Central memory CD8-positive, alpha-beta T cell (primary cell): ENCODE measurements around the gene RAB3C.
A peak's percentile ranks its signal among the peaks of the same experiment; 100 is the strongest.
"Not testable (repeated sequence)": the region's sequence is repeated elsewhere in the genome, so short reads cannot be mapped to it uniquely, and the experiment has no call there.

Source experiments
- ATAC-seq: fragments of 150-1000 bp; cut with Tn5 transposase; replicated peaks from 2 replicates; pipeline ENCODE4 v1.10.0; 2022; ENCODE audit warnings: mild to moderate bottlenecking, moderate FRiP score, moderate number of reproducible peaks; ENCODE audit not compliant: poor library complexity, severe bottlenecking; ENCODE audit errors: extremely low read depth
- DNase-seq, 2 donors: peaks; one replicate each; pipeline ENCODE4 v3.0.0; 2021; ENCODE audit warnings: low spot score in 2 of 2
- H3K27ac Mint-ChIP-seq: one replicate; pipeline ENCODE4 v1.8.0; 2022; ENCODE audit warnings: low read depth, mild to moderate bottlenecking, moderate library complexity, mixed read lengths
- H3K27me3 Mint-ChIP-seq: one replicate; pipeline ENCODE4 v1.8.0; 2022; ENCODE audit warnings: mixed read lengths
- H3K36me3 Mint-ChIP-seq: one replicate; pipeline ENCODE4 v1.8.0; 2022; ENCODE audit warnings: mild to moderate bottlenecking, moderate library complexity, mixed read lengths; ENCODE audit not compliant: insufficient read depth
- H3K4me1 Mint-ChIP-seq: one replicate; pipeline ENCODE4 v1.8.0; 2022; ENCODE audit warnings: mixed read lengths
- H3K4me3 Mint-ChIP-seq: one replicate; pipeline ENCODE4 v1.8.0; 2022; ENCODE audit warnings: mild to moderate bottlenecking, moderate library complexity, mixed read lengths
- H3K9me3 Mint-ChIP-seq: one replicate; pipeline ENCODE4 v1.8.0; 2022; ENCODE audit warnings: mixed read lengths

Gene RAB3C, protein sequence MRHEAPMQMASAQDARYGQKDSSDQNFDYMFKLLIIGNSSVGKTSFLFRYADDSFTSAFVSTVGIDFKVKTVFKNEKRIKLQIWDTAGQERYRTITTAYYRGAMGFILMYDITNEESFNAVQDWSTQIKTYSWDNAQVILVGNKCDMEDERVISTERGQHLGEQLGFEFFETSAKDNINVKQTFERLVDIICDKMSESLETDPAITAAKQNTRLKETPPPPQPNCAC

DNA sequence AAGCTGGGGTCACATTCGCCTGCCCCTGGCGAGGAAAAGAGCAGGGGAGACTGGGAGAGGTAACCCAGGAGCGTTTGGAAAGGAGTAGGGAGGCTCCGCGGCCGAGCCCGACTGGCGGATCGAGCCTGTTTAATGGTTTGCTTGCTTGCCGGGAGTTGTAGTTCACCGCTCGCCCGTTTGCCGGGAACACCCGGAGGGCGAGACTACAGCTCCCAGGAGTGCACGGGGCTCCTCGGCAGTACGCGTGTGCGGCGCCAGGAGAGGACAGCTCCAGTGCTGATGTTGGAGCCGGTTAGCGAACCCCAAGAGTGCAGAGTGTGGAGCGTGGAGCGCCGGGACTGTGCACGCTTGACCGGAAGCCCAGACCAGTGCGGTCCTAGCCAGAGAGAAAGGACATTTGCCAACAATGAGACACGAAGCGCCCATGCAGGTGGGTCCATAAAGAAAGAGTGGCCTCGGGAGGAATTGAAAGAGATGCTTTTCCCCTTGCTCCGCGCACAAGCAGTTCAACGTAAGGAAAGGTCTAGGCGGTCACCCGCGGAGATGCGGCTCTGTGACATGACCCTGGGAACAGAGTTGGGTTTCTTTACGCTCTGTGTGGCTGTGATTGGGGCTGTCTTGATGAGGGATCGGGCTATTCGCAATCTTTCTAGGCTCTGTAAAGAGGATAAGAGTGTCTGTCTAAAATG lies at the start of gene RAB3C:
RAB3C (plus strand) TSS at position 273 of the 689 bp plus-strand sequence; CDS start at position 407, 134 bp downstream.
- DNase-seq (no peak), ATAC-seq (peak; percentile 72)
- Mint-ChIP-seq H3K27ac (no peak within 1 kb of the TSS), H3K9me3 (no peaks in the 10 kb centered on the region), H3K27me3 (peaks cover 31% of the 10 kb centered on the region), H3K36me3 (no peaks in the 10 kb centered on the region), H3K4me3 (peak within 1 kb of the TSS; percentile 55), H3K4me1 (peaks cover 7% of the 10 kb centered on the region)

DNA sequence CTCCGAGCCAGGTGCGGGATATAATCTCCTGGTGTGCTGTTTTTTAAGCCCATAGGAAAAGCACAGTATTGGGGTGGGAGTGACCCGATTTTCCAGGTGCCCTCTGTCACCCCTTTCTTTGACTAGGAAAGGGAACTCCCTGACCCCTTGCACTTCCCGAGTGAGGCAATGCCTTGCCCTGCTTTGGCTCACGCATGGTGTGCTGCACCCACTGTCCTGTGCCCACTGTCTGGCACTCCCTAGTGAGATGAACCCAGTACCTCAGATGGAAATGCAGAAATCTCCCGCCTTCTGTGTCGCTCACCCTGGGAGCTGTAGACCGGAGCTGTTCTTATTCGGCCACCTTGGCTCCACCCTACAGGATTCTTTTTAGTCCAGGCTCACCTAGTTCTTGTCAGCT lies 40.9 kb upstream of the RAB3C start:
- ATAC-seq, H3K4me1 Mint-ChIP-seq, H3K4me3 Mint-ChIP-seq, H3K36me3 Mint-ChIP-seq, H3K27me3 Mint-ChIP-seq, H3K9me3 Mint-ChIP-seq, H3K27ac Mint-ChIP-seq, DNase-seq: not testable (repeated sequence)

DNA sequence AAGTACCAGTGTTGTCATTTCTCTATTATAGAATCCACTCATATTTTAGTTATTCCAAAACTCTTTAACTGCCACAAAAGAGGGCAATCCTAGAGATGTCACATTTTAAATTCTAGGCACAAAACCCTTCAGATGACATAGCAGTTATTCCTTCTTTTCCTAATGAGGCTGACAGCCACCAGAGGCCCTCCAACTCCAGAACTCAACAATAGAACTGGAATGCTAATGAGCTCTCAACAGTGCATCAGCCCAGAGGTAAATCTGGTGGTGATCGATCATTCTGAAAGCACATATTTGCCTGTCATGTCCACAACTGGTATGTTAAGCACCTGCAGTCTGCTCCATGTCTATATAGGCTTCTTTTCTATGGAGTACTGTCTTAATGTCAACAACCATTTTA lies 40.2 kb upstream of the RAB3C start:
- DNase-seq (no peak), ATAC-seq (no peak)
- Mint-ChIP-seq H3K27me3 (no peaks in the 10 kb centered on the region), H3K36me3 (no peaks in the 10 kb centered on the region), H3K4me3 (no peak overlapping the region), H3K27ac (no peak overlapping the region), H3K9me3 (peaks cover 8% of the 10 kb centered on the region), H3K4me1 (no peaks in the 10 kb centered on the region)

DNA sequence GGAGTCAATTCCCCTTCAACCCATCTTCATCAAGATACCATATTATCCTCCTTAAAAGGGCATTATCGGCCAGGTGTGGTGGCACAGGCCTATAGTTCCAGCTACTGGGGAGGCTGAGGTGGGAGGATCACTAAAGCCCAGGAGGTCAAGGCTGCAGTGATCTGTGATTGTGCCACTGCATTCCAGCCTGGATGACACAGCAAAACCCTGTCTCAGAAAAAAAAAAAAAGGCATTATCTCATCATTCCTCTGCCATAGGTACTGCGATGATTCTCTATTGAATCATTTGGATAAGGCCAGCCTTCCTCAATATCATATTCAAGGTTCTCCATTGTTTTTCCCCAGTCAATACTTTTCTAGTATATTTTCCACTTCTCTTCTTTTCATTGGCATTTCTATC lies 39.2 kb upstream of the RAB3C start:
- H3K4me1 Mint-ChIP-seq, result no peaks in the 10 kb centered on the region
- H3K27ac Mint-ChIP-seq, result no peak overlapping the region
- H3K4me3 Mint-ChIP-seq, result no peak overlapping the region
- no peaks in the 10 kb centered on the region for H3K36me3 Mint-ChIP-seq
- peaks cover 10% of the 10 kb centered on the region for H3K9me3 Mint-ChIP-seq
- no peak for DNase-seq
- no peak for ATAC-seq
- no peaks in the 10 kb centered on the region for H3K27me3 Mint-ChIP-seq

DNA sequence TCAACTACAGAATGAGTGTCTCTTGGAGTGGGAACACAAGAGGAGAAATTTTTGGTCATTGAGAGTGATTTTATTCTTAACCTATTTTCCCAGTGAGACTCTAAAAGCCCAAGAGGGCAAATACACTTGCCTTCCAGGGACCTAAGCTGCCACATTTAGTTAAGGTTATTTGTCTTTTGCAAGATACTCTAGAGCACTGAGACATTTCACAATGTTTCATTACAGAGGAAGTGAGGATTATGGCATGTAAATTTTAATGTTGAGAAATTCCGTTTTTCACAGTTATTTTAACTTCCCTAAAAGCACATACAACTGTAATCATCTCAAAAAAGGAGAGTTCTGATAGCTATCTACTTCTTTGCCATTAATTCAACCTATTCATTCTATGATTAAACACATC lies 38.7 kb upstream of the RAB3C start:
- Mint-ChIP-seq H3K4me1 (no peaks in the 10 kb centered on the region), H3K27me3 (no peaks in the 10 kb centered on the region), H3K9me3 (peaks cover 8% of the 10 kb centered on the region), H3K4me3 (no peak overlapping the region), H3K36me3 (peaks cover 1% of the 10 kb centered on the region), H3K27ac (no peak overlapping the region)
- DNase-seq (no peak), ATAC-seq (no peak)

DNA sequence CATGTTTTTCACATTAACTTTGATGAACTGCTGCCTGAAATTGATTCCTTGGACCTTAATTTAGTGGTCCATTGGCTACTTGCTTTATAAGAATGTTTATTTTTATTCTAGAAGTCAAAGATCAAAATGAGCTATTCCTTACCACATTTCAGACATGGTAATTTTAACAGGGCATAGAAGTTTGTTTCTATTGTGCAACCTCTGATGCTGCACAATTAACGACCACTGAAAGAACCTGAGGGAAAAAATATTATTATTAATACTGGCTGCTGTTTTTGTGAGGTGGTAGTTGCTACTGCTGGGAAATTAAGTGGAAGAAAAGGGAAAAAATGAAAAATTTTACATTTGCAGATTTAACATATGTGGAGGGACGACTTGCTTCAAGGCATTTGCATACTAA lies 37.9 kb upstream of the RAB3C start:
- H3K27ac Mint-ChIP-seq, result no peak overlapping the region
- DNase-seq, result no peak
- peaks cover 1% of the 10 kb centered on the region for H3K36me3 Mint-ChIP-seq
- no peak overlapping the region for H3K4me3 Mint-ChIP-seq
- peaks cover 6% of the 10 kb centered on the region for H3K9me3 Mint-ChIP-seq
- no peaks in the 10 kb centered on the region for H3K27me3 Mint-ChIP-seq
- ATAC-seq, result no peak
- H3K4me1 Mint-ChIP-seq, result no peaks in the 10 kb centered on the region

DNA sequence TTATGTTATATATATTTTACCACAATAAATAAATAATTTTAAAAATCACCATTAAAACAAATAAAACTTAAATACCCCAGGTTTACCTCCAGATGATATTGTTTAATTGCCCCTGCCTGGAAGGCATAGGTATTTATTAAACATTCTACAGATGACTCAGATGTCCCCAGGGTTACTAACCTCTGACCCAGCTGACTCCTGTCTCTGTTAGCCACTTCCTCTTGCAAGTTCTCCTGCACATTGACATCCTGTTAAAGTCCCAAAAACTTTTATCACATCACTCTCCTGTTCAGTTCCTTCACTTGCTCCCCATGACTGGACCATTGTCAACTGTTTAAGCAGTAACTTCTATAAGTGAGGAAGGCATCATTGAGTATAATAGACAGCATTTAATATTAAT lies 37.0 kb upstream of the RAB3C start:
- H3K4me3 Mint-ChIP-seq, result no peak overlapping the region
- ATAC-seq (no peak), DNase-seq (no peak)
- H3K4me1 Mint-ChIP-seq, result no peaks in the 10 kb centered on the region
- no peak overlapping the region for H3K27ac Mint-ChIP-seq
- H3K36me3 Mint-ChIP-seq, result peaks cover 1% of the 10 kb centered on the region
- H3K27me3 Mint-ChIP-seq, result no peaks in the 10 kb centered on the region
- peaks cover 6% of the 10 kb centered on the region for H3K9me3 Mint-ChIP-seq

DNA sequence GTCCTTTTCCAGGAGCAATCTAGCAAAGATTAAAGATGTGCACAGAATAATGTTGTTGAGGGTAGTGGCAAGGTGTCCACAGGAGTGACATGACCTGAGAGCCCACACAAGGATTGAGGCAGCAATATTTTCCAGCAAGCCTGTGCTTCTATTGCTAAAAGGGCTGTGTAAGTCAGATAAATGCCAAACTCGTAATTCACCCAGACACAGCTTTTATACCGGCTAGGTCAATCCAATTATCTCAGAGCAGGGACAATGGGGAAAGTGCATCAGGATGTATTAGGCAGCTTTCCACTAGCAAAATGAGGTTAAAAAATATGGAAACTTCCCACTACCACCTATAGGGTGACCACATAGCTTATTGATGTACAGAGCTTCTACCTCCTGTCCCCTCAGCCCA lies 34.8 kb upstream of the RAB3C start:
- Mint-ChIP-seq H3K4me1 (no peaks in the 10 kb centered on the region), H3K27ac (no peak overlapping the region), H3K36me3 (peaks cover 1% of the 10 kb centered on the region), H3K27me3 (no peaks in the 10 kb centered on the region), H3K4me3 (no peak overlapping the region), H3K9me3 (peaks cover 6% of the 10 kb centered on the region)
- no peak for DNase-seq
- no peak for ATAC-seq

DNA sequence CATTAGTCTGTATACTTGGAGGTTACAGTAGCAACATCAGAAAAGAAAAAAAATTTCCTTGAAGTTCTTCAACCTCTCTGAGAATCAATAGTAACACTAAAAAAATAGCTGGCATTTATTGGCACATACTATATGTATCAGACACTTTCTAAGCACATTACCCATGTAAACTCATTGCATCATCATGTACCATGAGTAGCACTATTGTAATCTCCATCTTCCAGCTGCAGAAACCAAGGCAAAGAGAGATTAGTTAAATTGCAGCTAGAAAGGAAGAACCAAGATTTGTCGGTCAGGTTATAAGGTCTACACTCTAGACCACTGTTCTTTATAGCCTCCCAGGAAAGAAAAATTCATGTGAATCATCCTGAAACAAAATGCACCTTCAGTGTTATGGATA lies 31.4 kb upstream of the RAB3C start:
- DNase-seq (no peak), ATAC-seq (no peak)
- Mint-ChIP-seq H3K4me3 (no peak overlapping the region), H3K27me3 (no peaks in the 10 kb centered on the region), H3K4me1 (no peaks in the 10 kb centered on the region), H3K36me3 (peaks cover 1% of the 10 kb centered on the region), H3K9me3 (peaks cover 6% of the 10 kb centered on the region), H3K27ac (no peak overlapping the region)

DNA sequence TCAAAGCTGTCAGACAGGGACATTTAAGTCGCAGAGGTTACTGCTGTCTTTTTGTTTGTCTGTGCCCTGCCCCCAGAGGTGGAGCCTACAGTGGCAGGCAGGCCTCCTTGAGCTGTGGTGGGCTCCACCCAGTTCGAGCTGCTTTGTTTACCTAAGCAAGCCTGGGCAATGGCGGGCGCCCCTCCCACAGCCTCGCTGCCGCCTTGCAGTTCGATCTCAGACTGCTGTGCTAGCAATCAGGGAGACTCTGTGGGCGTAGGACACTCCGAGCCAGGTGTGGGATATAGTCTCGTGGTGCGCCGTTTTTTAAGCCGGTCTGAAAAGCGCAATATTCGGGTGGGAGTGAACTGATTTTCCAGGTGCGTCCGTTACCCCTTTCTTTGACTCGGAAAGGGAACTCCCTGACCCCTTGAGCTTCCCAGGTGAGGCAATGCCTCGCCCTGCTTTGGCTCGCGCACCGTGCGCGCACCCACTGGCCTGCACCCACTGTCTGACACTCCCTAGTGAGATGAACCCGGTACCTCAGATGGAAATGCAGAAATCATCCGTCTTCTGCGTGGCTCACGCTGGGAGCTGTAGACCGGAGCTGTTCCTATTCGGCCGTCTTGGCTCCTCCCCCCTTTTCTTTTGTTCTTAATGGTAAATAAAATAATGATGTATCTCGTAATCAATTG lies 25.1 kb upstream of the RAB3C start:
- not testable (repeated sequence) for H3K36me3 Mint-ChIP-seq, DNase-seq, H3K4me1 Mint-ChIP-seq, ATAC-seq, H3K27me3 Mint-ChIP-seq, H3K4me3 Mint-ChIP-seq, H3K27ac Mint-ChIP-seq
- H3K9me3 Mint-ChIP-seq, result peaks cover 12% of the 10 kb centered on the region

DNA sequence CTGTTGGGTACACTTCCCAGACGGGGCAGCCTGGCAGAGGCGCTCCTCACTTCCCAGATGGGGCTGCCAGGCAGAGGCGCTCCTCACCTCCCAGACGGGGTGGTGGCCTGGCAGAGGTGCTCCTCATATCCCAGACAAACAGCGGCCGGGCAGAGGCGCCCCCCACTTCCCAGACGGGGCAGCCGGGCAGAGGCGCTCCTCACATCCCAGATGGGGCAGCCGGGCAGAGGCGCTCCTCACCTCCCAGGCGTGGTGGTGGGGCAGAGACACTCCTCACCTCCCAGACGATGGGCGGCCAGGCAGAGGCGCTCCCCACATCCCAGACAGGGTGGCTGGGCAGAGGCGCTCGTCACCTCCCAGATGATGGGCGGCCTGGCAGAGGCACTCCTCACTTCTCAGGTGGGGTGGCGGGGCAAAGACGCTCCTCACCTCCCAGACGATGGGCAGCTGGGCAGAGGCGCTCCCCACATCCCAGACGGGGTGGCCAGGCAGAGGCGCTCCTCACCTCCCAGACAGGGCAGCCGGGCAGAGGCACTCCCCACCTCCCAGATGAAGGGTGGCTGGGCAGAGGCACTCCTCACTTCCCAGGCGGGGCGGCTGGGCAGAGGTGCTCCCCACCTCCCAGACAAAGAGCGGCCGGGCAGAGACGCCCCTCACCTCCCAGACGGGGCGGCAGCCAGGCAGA lies 19.7 kb upstream of the RAB3C start:
- H3K36me3 Mint-ChIP-seq, H3K4me3 Mint-ChIP-seq, H3K27ac Mint-ChIP-seq, H3K4me1 Mint-ChIP-seq, H3K27me3 Mint-ChIP-seq, ATAC-seq, H3K9me3 Mint-ChIP-seq, DNase-seq: not testable (repeated sequence)

DNA sequence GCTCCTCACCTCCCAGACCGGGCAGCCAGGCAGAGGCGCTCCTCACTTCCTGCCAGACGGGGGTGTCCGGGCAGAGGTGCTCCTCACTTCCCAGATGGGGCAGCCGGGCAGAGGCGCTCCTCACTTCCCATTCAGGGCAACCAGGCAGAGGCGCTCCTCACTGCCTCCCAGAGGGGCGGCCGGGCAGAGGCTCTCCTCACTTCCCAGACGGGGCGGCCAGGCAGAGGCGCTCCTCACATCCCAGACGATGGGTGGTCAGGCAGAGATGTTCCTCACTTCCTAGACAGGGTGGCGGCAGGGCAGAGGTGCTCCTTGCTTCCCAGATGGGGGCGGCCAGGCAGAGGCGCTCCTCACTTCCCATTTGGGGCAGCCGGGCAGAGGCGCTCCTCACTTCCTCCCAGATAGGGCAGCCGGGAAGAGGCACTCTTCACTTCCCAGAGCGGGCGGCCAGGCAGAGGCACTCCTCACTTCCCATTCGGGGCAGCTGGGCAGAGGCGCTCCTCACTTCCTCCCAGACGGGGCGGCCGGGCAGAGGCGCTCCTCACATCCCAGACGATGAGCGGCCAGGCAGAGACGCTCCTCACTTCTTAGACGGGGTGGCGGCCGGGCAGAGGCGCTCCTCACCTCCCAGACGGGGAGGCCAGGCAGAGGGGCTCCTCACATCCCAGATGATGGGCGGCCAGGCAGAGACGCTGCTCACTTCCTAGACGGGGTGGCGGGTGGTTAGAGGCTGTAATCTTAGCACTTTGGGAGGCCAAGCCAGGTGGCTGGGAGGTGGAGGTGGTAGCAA lies 18.6 kb upstream of the RAB3C start:
- not testable (repeated sequence) for DNase-seq, H3K36me3 Mint-ChIP-seq, H3K4me3 Mint-ChIP-seq, H3K27me3 Mint-ChIP-seq, ATAC-seq, H3K4me1 Mint-ChIP-seq, H3K27ac Mint-ChIP-seq, H3K9me3 Mint-ChIP-seq
